GM12892 (cell line): ENCODE results near the gene GALNT13.

Experiments
- DNase-seq: peaks from one replicate; pipeline ENCODE4 v3.0.0; 2011; ENCODE audit not compliant: insufficient read length
- FAIRE-seq: peaks from 2 replicates; lab custom pipeline; 2011; peaks lifted over from hg19 to GRCh38; lab: Jason Lieb, UNC
- POLR2A ChIP-seq: IDR thresholded peaks from 2 replicates; pipeline ENCODE4 v1.6.1; 2011; ENCODE audit warnings: low read depth, low read length, control low read depth
- POLR2AphosphoS5 ChIP-seq: IDR thresholded peaks from 2 replicates; pipeline ENCODE4 v1.6.1; 2011; ENCODE audit warnings: low read depth, low read length, control low read depth
- TAF1 ChIP-seq: IDR thresholded peaks from 2 replicates; pipeline ENCODE4 v1.6.1; 2011; ENCODE audit warnings: low read depth, mild to moderate bottlenecking, control low read depth, low read length, borderline replicate concordance

GALNT13 gene

GRCh38 chr2:154443919-154444318 is 572.2 kb downstream of the GALNT13 start:
- TF ChIP-seq POLR2AphosphoS5 (no peak), POLR2A (no peak), TAF1 (no peak)
- DNase-seq (no peak), FAIRE-seq (no peak)

- TF ChIP-seq POLR2AphosphoS5: no peak
- no peak for TF ChIP-seq TAF1
- TF ChIP-seq POLR2A: no peak
- DNase-seq (no peak), FAIRE-seq (no peak)
Observed at GRCh38 chr2:154446324-154446723, 574.6 kb downstream of the GALNT13 start.

- no peak for DNase-seq
- no peak for TF ChIP-seq POLR2AphosphoS5
- no peak for TF ChIP-seq TAF1
- no peak for TF ChIP-seq POLR2A
- no peak for FAIRE-seq
Observed at GRCh38 chr2:154447727-154448418, 576.2 kb downstream of the GALNT13 start.

- FAIRE-seq: no peak
- no peak for DNase-seq
- TF ChIP-seq TAF1 (no peak), POLR2AphosphoS5 (no peak), POLR2A (no peak)
Observed at GRCh38 chr2:154449951-154450658, 578.4 kb downstream of the GALNT13 start.

GRCh38 chr2:154452471-154452870 is 580.7 kb downstream of the GALNT13 start:
- TF ChIP-seq POLR2AphosphoS5 (no peak), POLR2A (no peak), TAF1 (no peak)
- FAIRE-seq: no peak
- no peak for DNase-seq

GRCh38 chr2:154452906-154453493 is 581.3 kb downstream of the GALNT13 start:
- TF ChIP-seq POLR2A: no peak
- TF ChIP-seq TAF1: no peak
- no peak for TF ChIP-seq POLR2AphosphoS5
- FAIRE-seq (no peak), DNase-seq (no peak)

GRCh38 chr2:154455166-154455565 is 583.4 kb downstream of the GALNT13 start:
- TF ChIP-seq TAF1: no peak
- no peak for TF ChIP-seq POLR2AphosphoS5
- DNase-seq: no peak
- FAIRE-seq: no peak

- FAIRE-seq: no peak
Observed at GRCh38 chr2:154455866-154456265, 584.1 kb downstream of the GALNT13 start.

GRCh38 chr2:154457286-154457685 is 585.6 kb downstream of the GALNT13 start:
- FAIRE-seq: peak; percentile 21
- DNase-seq: no peak
- TF ChIP-seq POLR2A (no peak), POLR2AphosphoS5 (no peak), TAF1 (no peak)

More at GRCh38 chr2:154455866-154456265, 584.1 kb downstream of the GALNT13 start:
- no peak for DNase-seq
- no peak for TF ChIP-seq POLR2AphosphoS5
- TF ChIP-seq TAF1: no peak
- TF ChIP-seq POLR2A: no peak

- no peak for DNase-seq
- TF ChIP-seq POLR2AphosphoS5: no peak
- no peak for TF ChIP-seq TAF1
- TF ChIP-seq POLR2A: no peak
- FAIRE-seq: no peak
Observed at GRCh38 chr2:154459286-154459685, 587.6 kb downstream of the GALNT13 start.

- DNase-seq (no peak), FAIRE-seq (no peak)
- TF ChIP-seq POLR2AphosphoS5 (no peak), POLR2A (no peak), TAF1 (no peak)
Observed at GRCh38 chr2:154462634-154463033, 590.9 kb downstream of the GALNT13 start.
